ENCODE measurements around the gene ATG13.
"Not testable (repeated sequence)": the region's sequence is repeated elsewhere in the genome, so short reads cannot be mapped to it uniquely, and the experiment has no call there.

Gene ATG13

GRCh38 chr11:46617134-46617971 lies at the start of gene ATG13, which contains the start of gene HARBI1:
Gene ATG13 (plus strand): TSS chr11:46617553. CDS start chr11:46644292, 26,739 bp downstream.
Gene HARBI1 (minus strand): TSS chr11:46617227. CDS start chr11:46616237, 990 bp downstream.
- peak; percentile 56 for DNase-seq (ENCODE audit: extremely low read depth, low read depth)
- TF ChIP-seq CTCF (IDR thresholded peaks at IDR 0.05; ENCODE audit: low read depth, low read length) = peak; percentile 87

GRCh38 chr11:46570790-46571398 lies 46.5 kb upstream of the ATG13 start:
- no peak for TF ChIP-seq CTCF (IDR thresholded peaks at IDR 0.05; ENCODE audit: low read depth, low read length)
- DNase-seq (ENCODE audit: extremely low read depth, low read depth) = no peak

GRCh38 chr11:46574656-46575055 lies 42.7 kb upstream of the ATG13 start:
- no peak for TF ChIP-seq CTCF (IDR thresholded peaks at IDR 0.05; ENCODE audit: low read depth, low read length)
- DNase-seq (ENCODE audit: extremely low read depth, low read depth) = no peak

- no peak for TF ChIP-seq CTCF (IDR thresholded peaks at IDR 0.05; ENCODE audit: low read depth, low read length)
- DNase-seq (ENCODE audit: extremely low read depth, low read depth) = no peak
These were observed 40.3 kb upstream of the ATG13 start for GRCh38 chr11:46577058-46577457.

GRCh38 chr11:46582588-46582987 lies 34.8 kb upstream of the ATG13 start:
- DNase-seq (ENCODE audit: extremely low read depth, low read depth) = no peak

GRCh38 chr11:46583513-46583912 lies 33.8 kb upstream of the ATG13 start:
- DNase-seq (ENCODE audit: extremely low read depth, low read depth) = not testable (repeated sequence)

More at GRCh38 chr11:46582588-46582987, 34.8 kb upstream of the ATG13 start:
- TF ChIP-seq CTCF (IDR thresholded peaks at IDR 0.05; ENCODE audit: low read depth, low read length) = no peak

GRCh38 chr11:46588131-46588530 lies 29.2 kb upstream of the ATG13 start:
- no peak for DNase-seq (ENCODE audit: extremely low read depth, low read depth)
- TF ChIP-seq CTCF (IDR thresholded peaks at IDR 0.05; ENCODE audit: low read depth, low read length) = no peak

Data from AG09319 (cell line).